Prostate gland (tissue), 2 donors: Measurements from ENCODE around the gene RSPO1.

ENCODE experiments used
- CTCF ChIP-seq, 4 experiments: fragments of 200-600 bp in 2 of 4; fragments of 450-650 bp in 2 of 4; sonication (generic) in 2 of 4; IDR thresholded peaks; 1 replicate in 3 of 4; 2 replicates in 1 of 4; pipeline ENCODE4 v1.5.1; 2016 to 2019; ENCODE audit warnings: antibody characterized with exemption in 4 of 4, mild to moderate bottlenecking in 2 of 4, moderate library complexity in 2 of 4
- POLR2A ChIP-seq: fragments of 450-650 bp; IDR thresholded peaks from one replicate; pipeline ENCODE4 v1.6.1; 2016; ENCODE audit warnings: antibody characterized with exemption, mild to moderate bottlenecking
- POLR2AphosphoS5 ChIP-seq: sonication (generic); formaldehyde crosslinking; IDR thresholded peaks from one replicate; pipeline ENCODE4 v1.6.1; 2017; ENCODE audit warnings: antibody characterized with exemption

GRCh38 chr1:37655274-37655673 is 20.6 kb upstream of the RSPO1 start:
- no peak for TF ChIP-seq POLR2A
- TF ChIP-seq POLR2AphosphoS5 = no peak
- no peak for TF ChIP-seq CTCF (IDR thresholded peaks at IDR 0.05)
